Heart right ventricle (tissue), 16 donors: ENCODE measurements around the gene USP30. TPM values are rescaled to one million over a fixed set of nuclear protein-coding genes. Genes with fewer than 3 reads are reported as not detected.

Experiments
- ATAC-seq, 8 donors: fragments of 200-7000 bp; cut with Tn5 transposase; one replicate each; pipeline ENCODE4 v1.9.1; 2020; ENCODE audit warnings: mild to moderate bottlenecking in 8 of 8, moderate library complexity in 8 of 8, moderate number of reproducible peaks in 1 of 8
- DNase-seq, 2 donors: peaks; one replicate each; pipeline ENCODE4 v3.0.0-alpha.2; 2020
- H3K27ac ChIP-seq, 10 donors: fragments of 200-600 bp; sonication (generic) in 2 of 10; one replicate each; pipeline versions ENCODE4 v1.5.0 to v1.8.0; 2020 to 2022; ENCODE audit warnings: mild to moderate bottlenecking in 3 of 10
- H3K27me3 ChIP-seq, 7 donors: fragments of 200-600 bp; one replicate each; pipeline ENCODE4 v1.8.0; 2021 to 2022; ENCODE audit warnings: mild to moderate bottlenecking in 2 of 7
- H3K36me3 ChIP-seq, 9 donors: fragments of 200-600 bp; sonication (generic) in 1 of 9; one replicate each; pipeline versions ENCODE4 v1.5.0 to v1.8.0; 2020 to 2022; ENCODE audit warnings: mild to moderate bottlenecking in 2 of 9
- H3K4me1 ChIP-seq, 9 donors: fragments of 200-600 bp; sonication (generic) in 1 of 9; one replicate each; pipeline versions ENCODE4 v1.5.0 to v1.8.0; 2020 to 2022; ENCODE audit warnings: mild to moderate bottlenecking in 4 of 9
- H3K4me3 ChIP-seq, 10 donors: fragments of 200-600 bp; sonication (generic) in 2 of 10; one replicate each; pipeline versions ENCODE4 v1.5.0 to v1.8.0; 2020 to 2022; ENCODE audit warnings: mild to moderate bottlenecking in 7 of 10, moderate library complexity in 2 of 10
- H3K9me3 ChIP-seq, 11 donors: fragments of 200-600 bp in 10 of 11; sonication (generic) in 2 of 11; one replicate each; pipeline versions ENCODE4 v1.5.0 to v1.8.0; 2013 to 2022; ENCODE audit warnings: mild to moderate bottlenecking in 2 of 11, control low read depth in 1 of 11, moderate library complexity in 1 of 11
- CTCF ChIP-seq, 9 donors: fragments of 200-600 bp; sonication (generic) in 2 of 9; IDR thresholded peaks; one replicate each; pipeline versions ENCODE4 v1.5.0 to v1.8.0; 2021 to 2022; ENCODE audit warnings: antibody characterized with exemption in 9 of 9, mild to moderate bottlenecking in 5 of 9, moderate library complexity in 1 of 9
- WGBS, 2 donors: extraction: QIAGEN DNeasy Blood & Tissue Kit; methylation state at CpG; one replicate each; pipeline ENCODE4 v1.1.7; 2013; ENCODE audit warnings: inconsistent platforms in 1 of 2; 5-methylcytosine and 5-hydroxymethylcytosine counted together
- intact Hi-C, 10 donors: fragments of 100-400 bp; cut with DNase I; formaldehyde crosslinking; loops; one replicate each; pipeline versions ENCODE4 v1.11.1 to v1.14.2; 2022
- polyA plus RNA-seq, 2 donors: library from polyadenylated mRNA; stranded (reverse); fragments of 200-250 nt; gene quantifications; one replicate each; pipeline ENCODE4 v1.2.3, GENCODE V29; 2013
- total RNA-seq, 10 donors: library from RNA; stranded (reverse); fragmentation: NEBNext Ultra II Directional in 3 of 10; extraction: Animal tissue kit (Norgen Biotek cat#: 25700) in 3 of 10; gene quantifications; one replicate each; pipeline versions ENCODE4 v1.2.1 to v1.2.4, GENCODE V29; 2021 to 2023
- donor health status: Arrhythmogenic right ventricular cardiomyopathy.
- donor health status: ischemic (EF 13 %, LVEDD 7.1; RV severe dilation, severe dysfunction).
- donor health status: healthy with polysubstance abuse.
- donor health status: DM: no; HTN: yes; CAD: no.
- donor health status: DM: no; HTN: no; CAD: no.
- donor health status: ischemic (EF 25% LVEDD 6.9; RV normal size, moderate dysfunction).
- donor health status: ischemic (EF 25% LVEDD 5.7; RV mildly dilated, moderate dysfunction).
- donor health status: healthy.
- donor health status: DM: yes; HTN: yes; CAD: no.
- donor health status: Ischemic cardiomyopathy.
- donor health status: ischemic (EF 35%, LVEDD 5.7; RV mildly dilated, moderate dysfunction).
- donor health status: nonischemic (EF 11% LVEDD 7.7; RV severe dilation, severe dysfunction).
- donor health status: DM: yes; HTN: yes; CAD: no.
- donor health status: PGD.
- donor health status: ischemic (EF 29% LVEDD 5.4; RV normal size, mild dysfunction).
- donor health status: nonischemic (EF 23%, LVEDD 6.1; RV moderate dilation, normal function).

The USP30 gene
- total and polyA plus RNA-seq, 12 donors: 4.8 to 22.2 (median 12.7) TPM

GRCh38 chr12:109064143-109064542 is 11.8 kb downstream of the USP30 start:
- peaks cover 0 to 90% (median 33%) of the 10 kb centered on the region in 9 donors for H3K36me3 ChIP-seq
- no peak for TF ChIP-seq CTCF (IDR thresholded peaks at IDR 0.05)
- no peaks in the 10 kb centered on the region for H3K4me1 ChIP-seq
- no peaks in the 10 kb centered on the region for H3K27me3 ChIP-seq
- peaks cover 0 to 8% (median 0%) of the 10 kb centered on the region in 11 donors for H3K9me3 ChIP-seq
- no peak for ATAC-seq
- no peak overlapping the region for H3K4me3 ChIP-seq
- 94 to 95% methylated on average over 3 of the region's 3 CpGs for WGBS, 2 donors
- intact Hi-C loops: no loop called here
- no peak for DNase-seq
- H3K27ac ChIP-seq: no peak overlapping the region

- H3K4me1 ChIP-seq: no peaks in the 10 kb centered on the region
- H3K9me3 ChIP-seq: peaks cover 0 to 8% (median 0%) of the 10 kb centered on the region in 11 donors
- peaks cover 0 to 90% (median 37%) of the 10 kb centered on the region in 9 donors for H3K36me3 ChIP-seq
- DNase-seq (no peak), ATAC-seq (no peak)
- H3K27me3 ChIP-seq: no peaks in the 10 kb centered on the region
- 86 to 88% methylated on average over 5 of the region's 5 CpGs for WGBS, 2 donors
- no peak for TF ChIP-seq CTCF (IDR thresholded peaks at IDR 0.05)
- intact Hi-C loops: no loop called here
- H3K4me3 ChIP-seq: no peak overlapping the region
- no peak overlapping the region for H3K27ac ChIP-seq
Measured at GRCh38 chr12:109065154-109065852, 12.9 kb downstream of the USP30 start.

- no peak for TF ChIP-seq CTCF (IDR thresholded peaks at IDR 0.05)
- H3K27ac ChIP-seq: no peak overlapping the region
- H3K27me3 ChIP-seq: no peaks in the 10 kb centered on the region
- H3K4me1 ChIP-seq: no peaks in the 10 kb centered on the region
- H3K36me3 ChIP-seq: peaks cover 0 to 90% (median 37%) of the 10 kb centered on the region in 9 donors
- H3K4me3 ChIP-seq: no peak overlapping the region
- peaks cover 0 to 8% (median 0%) of the 10 kb centered on the region in 11 donors for H3K9me3 ChIP-seq
- WGBS, 2 donors: 79 to 87% methylated on average over 1 of the region's 1 CpG
- DNase-seq (no peak), ATAC-seq (no peak)
- intact Hi-C loops: no loop called here
Measured at GRCh38 chr12:109065853-109066193, 13.4 kb downstream of the USP30 start.

GRCh38 chr12:109069307-109070271 is 17.2 kb downstream of the USP30 start:
- 79 to 85% methylated on average over 17 of the region's 17 CpGs for WGBS, 2 donors
- Histone ChIP-seq H3K4me1 (no peaks in the 10 kb centered on the region), H3K27ac (no peak overlapping the region), H3K4me3 (no peak overlapping the region), H3K36me3 (peaks cover 0 to 96% (median 40%) of the 10 kb centered on the region in 9 donors), H3K27me3 (no peaks in the 10 kb centered on the region), H3K9me3 (no peaks in the 10 kb centered on the region)
- peak in 1 of 8 donors; percentile 22 for ATAC-seq
- no peak for TF ChIP-seq CTCF (IDR thresholded peaks at IDR 0.05)
- intact Hi-C loops: no loop called here
- no peak for DNase-seq
